Activated CD4-positive, alpha-beta memory T cell treated with anti-CD3 and anti-CD28 coated beads, Interleukin-2, amount 10 ng/mL, durations not matched to agents 7 days and 5 days (primary cell): ENCODE data around the gene MAPK11. TPM values are rescaled to one million over a fixed set of nuclear protein-coding genes. Genes with fewer than 3 reads are reported as not detected.

Experiments used
- CTCF ChIA-PET: fragments of 350-600 bp; sonication (Branson Sonifier 250); formaldehyde crosslinking; loops from one replicate; lab custom pipeline; 2021; ENCODE audit warnings: antibody characterized with exemption, inconsistent platforms; lab: Charles Lee
- POLR2A ChIA-PET: fragments of 350-600 bp; sonication (Branson Sonifier 250); formaldehyde crosslinking; loops from one replicate; lab custom pipeline; 2021; ENCODE audit warnings: antibody characterized with exemption; lab: Charles Lee
- DNase-seq: peaks from one replicate; pipeline ENCODE4 v3.0.0-alpha.2; 2020
- H3K27ac Mint-ChIP-seq: one replicate; pipeline ENCODE4 v1.8.0; 2021; ENCODE audit warnings: mild to moderate bottlenecking, mixed read lengths
- H3K27me3 Mint-ChIP-seq: one replicate; pipeline ENCODE4 v1.8.0; 2021; ENCODE audit warnings: mixed read lengths
- H3K36me3 Mint-ChIP-seq: one replicate; pipeline ENCODE4 v1.8.0; 2021; ENCODE audit warnings: low read depth, mixed read lengths
- H3K4me1 Mint-ChIP-seq: one replicate; pipeline ENCODE4 v1.8.0; 2021; ENCODE audit warnings: mixed read lengths
- H3K4me3 Mint-ChIP-seq: one replicate; pipeline ENCODE4 v1.8.0; 2021; ENCODE audit warnings: mild to moderate bottlenecking, mixed read lengths
- H3K9me3 Mint-ChIP-seq: one replicate; pipeline ENCODE4 v1.8.0; 2021; ENCODE audit warnings: mixed read lengths
- total RNA-seq, 2 experiments: library from RNA; stranded (reverse); gene quantifications; one replicate each; pipeline ENCODE4 v1.2.3, GENCODE V29; 2021

The MAPK11 gene
- total RNA-seq, 2 experiments from 2014 or later: 13.4 to 14.2 TPM

GRCh38 chr22:50216055-50216683, 54.0 kb downstream of the MAPK11 start:
- Mint-ChIP-seq H3K36me3 (peaks cover 60% of the 10 kb centered on the region), H3K27me3 (no peaks in the 10 kb centered on the region), H3K27ac (no peak overlapping the region), H3K4me3 (no peak overlapping the region), H3K9me3 (no peaks in the 10 kb centered on the region), H3K4me1 (no peaks in the 10 kb centered on the region)
- ChIA-PET CTCF (no interaction called here), POLR2A (no interaction called here)
- DNase-seq: no peak

GRCh38 chr22:50215297-50216054, 54.7 kb downstream of the MAPK11 start:
- CTCF ChIA-PET: no interaction called here
- H3K27ac Mint-ChIP-seq: peak overlapping the region; percentile 3

More at GRCh38 chr22:50215297-50216054, 54.7 kb downstream of the MAPK11 start:
- H3K9me3 Mint-ChIP-seq: no peaks in the 10 kb centered on the region
- DNase-seq: no peak
- H3K36me3 Mint-ChIP-seq: peaks cover 57% of the 10 kb centered on the region
- no peaks in the 10 kb centered on the region for H3K4me1 Mint-ChIP-seq
- H3K4me3 Mint-ChIP-seq: no peak overlapping the region
- no peaks in the 10 kb centered on the region for H3K27me3 Mint-ChIP-seq
- POLR2A ChIA-PET: no interaction called here

Other genes starting within 250 kb of the MAPK11 start
- not detected for gene TTLL8, start 212.1 kb downstream of the MAPK11 start, total RNA-seq
- gene MLC1, start 185.0 kb downstream of the MAPK11 start, total RNA-seq: under 1 TPM; 0.30 to 0.50 TPM
- gene MOV10L1, start 180.4 kb downstream of the MAPK11 start, total RNA-seq: not detected
- under 1 TPM; 0.83 to 0.88 TPM for gene PANX2, start 99.6 kb downstream of the MAPK11 start, total RNA-seq
- 100 to 1,000 TPM; 136 to 138 TPM for gene TRABD, start 84.5 kb downstream of the MAPK11 start, total RNA-seq
- gene SELENOO, start 69.4 kb downstream of the MAPK11 start, total RNA-seq: 10 to 100 TPM; 21.5 TPM
- 10 to 100 TPM; 50.6 to 53.9 TPM for gene TUBGCP6, start 25.4 kb downstream of the MAPK11 start, total RNA-seq
- gene HDAC10, start 19.1 kb downstream of the MAPK11 start, total RNA-seq: 10 to 100 TPM; 83.7 to 90.0 TPM
- 1 to 10 TPM; 4.8 to 5.8 TPM for gene MAPK12, start 8.7 kb downstream of the MAPK11 start, total RNA-seq
- 10 to 100 TPM; 21.5 to 23.5 TPM for gene PLXNB2, start 37.3 kb upstream of the MAPK11 start, total RNA-seq
- 1 to 10 TPM; 5.0 to 5.6 TPM for gene DENND6B, start 56.6 kb upstream of the MAPK11 start, total RNA-seq
- 10 to 100 TPM; 56.5 to 58.9 TPM for gene PPP6R2, start 72.9 kb upstream of the MAPK11 start, total RNA-seq
- 100 to 1,000 TPM; 181 to 196 TPM for gene SBF1, start 204.7 kb upstream of the MAPK11 start, total RNA-seq
- gene ADM2, start 211.2 kb upstream of the MAPK11 start, total RNA-seq: 1 to 10 TPM; 7.6 to 8.8 TPM
- gene MIOX, start 216.5 kb upstream of the MAPK11 start, total RNA-seq: under 1 TPM; 0.48 to 0.60 TPM
- gene LMF2, start 237.3 kb upstream of the MAPK11 start, total RNA-seq: 100 to 1,000 TPM; 111 to 114 TPM
- gene NCAPH2, start 237.8 kb upstream of the MAPK11 start, total RNA-seq: 100 to 1,000 TPM; 105 to 108 TPM